NCI-H146 treated with DMSO at 0.1 percent for 48 hours (cell line): ENCODE results near the gene DEAF1.
"Not testable (repeated sequence)": the region's sequence is repeated elsewhere in the genome, so short reads cannot be mapped to it uniquely, and the experiment has no call there.

Experiments
- DNase-seq: peaks from one replicate; lab custom pipeline; 2025; ENCODE audit not compliant: unreplicated experiment; lab: John Stamatoyannopoulos, UW

The DEAF1 gene

GRCh38 chr11:680970-681369 lies 14.1 kb downstream of the DEAF1 start:
- no peak for DNase-seq

DNA sequence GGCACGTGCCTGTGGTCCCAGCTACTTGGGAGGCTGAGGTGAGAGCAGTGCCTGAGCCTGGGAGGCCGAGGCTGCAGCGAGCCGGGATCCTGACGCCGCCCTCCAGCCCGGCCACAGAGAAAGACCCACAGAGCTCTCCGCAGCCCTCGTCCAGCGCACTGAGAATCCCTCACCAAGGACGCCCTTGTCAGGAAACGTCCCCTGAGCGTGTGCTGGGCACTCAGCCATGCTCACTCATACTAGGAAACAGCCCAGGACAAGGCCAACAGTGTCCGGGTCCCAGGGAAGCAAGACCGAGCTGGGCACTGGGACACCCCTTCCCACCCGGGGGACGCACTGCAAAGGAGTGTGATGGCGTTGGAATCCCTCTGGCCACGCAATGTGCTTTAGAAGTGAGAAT lies 14.5 kb downstream of the DEAF1 start:
- no peak for DNase-seq

GRCh38 chr11:679271-680207 lies 15.5 kb downstream of the DEAF1 start:
- DNase-seq: no peak

GRCh38 chr11:678297-678696 lies 16.7 kb downstream of the DEAF1 start:
- no peak for DNase-seq

DNA sequence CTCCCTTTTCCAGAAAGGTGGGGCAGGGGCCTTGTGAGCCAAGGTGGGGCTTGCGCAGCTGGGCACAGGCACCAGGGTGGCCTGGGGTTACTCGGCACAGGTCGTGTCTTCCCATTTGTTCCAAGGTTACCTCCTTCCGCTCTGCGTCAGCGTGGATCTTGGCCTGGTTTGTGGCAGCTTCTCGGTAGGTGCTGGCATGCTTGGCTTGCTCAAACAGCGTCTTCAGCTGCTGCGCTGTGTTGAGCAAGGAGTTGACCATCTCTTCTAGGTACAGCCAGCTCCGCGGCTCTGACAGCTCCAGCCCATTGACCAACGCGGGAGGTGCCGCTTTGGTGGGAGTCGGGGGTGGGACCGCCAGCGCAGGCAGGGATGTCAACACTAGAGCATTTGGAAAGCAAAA lies 20.6 kb downstream of the DEAF1 start:
- no peak for DNase-seq

- DNase-seq: no peak
Measured at GRCh38 chr11:673866-674265, 21.2 kb downstream of the DEAF1 start.

DNA sequence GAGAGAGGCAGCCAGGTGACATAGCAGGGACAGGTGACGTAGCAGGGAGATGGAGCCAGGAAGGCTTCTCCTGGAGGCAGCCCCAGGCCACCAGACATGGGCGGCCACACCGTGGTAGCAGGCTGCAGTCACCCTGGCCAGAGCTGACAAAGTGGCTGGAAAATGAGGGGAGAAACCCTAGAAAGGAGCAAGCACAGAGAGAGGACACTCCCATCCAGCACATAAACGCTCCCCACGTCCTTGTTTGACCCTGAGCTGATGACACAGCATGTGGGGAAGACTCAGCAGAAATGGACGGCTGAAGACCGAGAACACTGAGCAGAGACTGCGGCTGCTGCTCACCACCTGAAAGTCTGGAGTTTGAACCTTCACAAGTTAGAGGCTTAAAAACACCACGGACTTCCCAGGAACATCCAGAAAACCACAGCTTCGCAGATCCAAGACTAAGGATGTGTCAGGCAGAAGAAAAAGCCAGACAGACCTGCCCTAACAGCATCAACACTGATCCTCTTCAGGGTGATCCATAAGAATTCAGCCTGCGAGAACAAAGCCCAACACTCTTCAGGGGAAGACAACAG lies 29.2 kb downstream of the DEAF1 start:
- DNase-seq: no peak

DNA sequence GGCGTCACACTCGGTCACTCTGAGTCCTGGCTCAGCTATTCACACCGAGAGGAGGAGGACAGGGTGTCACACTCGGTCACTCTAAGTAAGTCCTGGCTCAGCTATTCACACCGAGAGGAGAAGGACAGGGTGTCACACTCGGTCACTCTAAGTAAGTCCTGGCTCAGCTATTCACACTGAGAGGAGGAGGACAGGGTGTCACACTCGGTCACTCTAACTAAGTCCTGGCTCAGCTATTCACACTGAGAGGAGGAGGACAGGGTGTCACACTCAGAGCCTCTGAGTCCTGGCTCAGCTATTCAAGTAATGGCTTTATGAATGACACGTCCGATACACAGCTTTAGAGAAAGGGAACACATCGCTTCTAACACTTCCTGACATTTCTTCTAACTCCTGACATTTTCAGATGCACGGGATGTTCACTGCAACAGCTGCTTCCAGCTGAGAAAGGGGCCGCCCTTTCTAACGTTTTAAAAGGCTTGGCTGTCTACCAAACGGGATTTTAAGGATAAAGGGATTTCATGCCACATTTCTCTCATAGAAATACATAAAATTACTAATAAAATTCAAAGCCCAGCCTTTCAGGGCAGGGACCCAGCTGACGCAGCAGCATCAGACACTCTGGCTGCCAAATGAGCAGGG lies 29.8 kb downstream of the DEAF1 start:
- DNase-seq: no peak

GRCh38 chr11:662689-663274 lies 32.2 kb downstream of the DEAF1 start:
- DNase-seq: no peak

DNA sequence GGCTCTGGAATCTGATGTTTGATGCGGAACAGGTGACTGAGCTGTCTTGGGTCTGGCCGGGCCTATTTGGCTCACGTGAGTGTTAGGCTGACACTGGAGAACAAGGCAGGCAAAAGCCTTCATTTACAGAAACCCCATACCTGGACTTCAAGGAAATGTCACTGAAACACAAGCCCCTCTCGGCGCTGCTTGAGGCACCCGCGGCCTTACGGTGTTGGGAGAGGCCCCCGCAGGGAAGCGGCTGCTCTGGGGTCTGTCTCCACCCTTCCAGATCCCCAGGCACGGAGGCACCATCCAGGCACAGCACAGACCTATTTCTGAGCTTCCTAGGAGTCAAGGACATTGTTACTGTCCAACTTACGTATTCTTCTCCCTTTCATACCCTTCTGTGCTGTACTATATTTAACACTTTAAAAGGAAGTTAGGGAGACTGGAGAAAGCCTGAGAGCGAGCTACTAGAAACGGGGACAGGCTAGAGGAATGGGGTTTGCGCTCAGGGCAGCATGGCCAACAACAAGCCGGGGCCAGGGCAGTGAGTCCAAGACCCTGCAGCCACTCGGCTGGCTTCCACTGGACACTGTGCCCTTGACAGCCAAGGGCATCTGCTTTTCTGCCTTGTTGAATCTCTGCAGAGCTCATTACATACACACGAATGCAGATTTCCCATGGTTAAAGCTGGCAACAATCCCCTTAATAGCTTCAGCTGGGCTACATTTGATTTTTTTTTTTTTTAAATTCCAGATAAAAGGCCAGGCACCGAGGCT lies 34.2 kb downstream of the DEAF1 start:
- no peak for DNase-seq

DNA sequence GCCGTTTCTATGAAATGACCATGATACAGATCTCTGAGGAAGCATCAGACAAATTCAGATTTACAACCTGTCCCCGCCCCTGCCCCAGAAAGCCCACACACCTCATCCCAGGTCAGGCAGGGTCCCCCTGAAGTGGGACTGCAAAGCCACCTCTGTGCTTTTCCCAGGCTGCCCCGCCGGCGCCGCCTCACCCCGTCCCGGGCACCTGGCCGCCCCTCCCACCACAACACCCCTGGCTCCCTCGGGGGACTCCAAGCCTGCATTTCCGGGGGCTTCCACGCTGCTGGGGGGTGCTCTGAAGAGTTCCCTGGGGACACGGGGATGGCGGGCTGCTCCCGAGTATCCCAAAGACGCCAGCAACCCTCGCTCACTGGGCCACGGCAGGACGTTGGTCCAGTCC lies 34.7 kb downstream of the DEAF1 start:
- DNase-seq: no peak

DNA sequence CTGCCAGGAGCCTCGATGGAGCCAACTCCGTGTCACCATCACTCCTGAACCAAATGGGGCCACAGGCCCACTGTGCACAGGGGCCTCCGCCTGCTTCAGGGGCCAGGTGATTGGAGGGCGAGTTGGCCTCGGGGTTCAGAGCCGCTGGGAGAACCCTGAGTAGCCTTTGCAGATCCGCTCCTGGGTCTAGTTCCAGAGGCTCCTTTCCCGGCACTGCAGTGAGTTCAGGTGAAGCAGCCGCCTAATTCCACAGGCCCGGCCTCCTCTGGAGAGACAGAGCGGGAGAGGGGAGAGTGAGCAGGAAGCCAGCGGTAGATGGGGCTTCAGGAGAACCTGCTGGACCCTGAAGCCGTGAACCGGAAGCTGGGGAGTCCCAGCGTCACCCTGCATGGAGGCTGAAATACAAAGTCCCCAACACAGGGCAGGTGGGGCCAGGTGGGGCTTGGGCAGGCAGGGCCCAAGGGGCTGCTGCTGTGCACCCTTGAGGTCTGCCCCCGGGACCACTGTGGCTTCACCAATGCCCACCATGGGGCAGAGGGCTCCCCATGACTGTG lies 35.4 kb downstream of the DEAF1 start:
- no peak for DNase-seq

- no peak for DNase-seq
Measured at GRCh38 chr11:657691-658126, 37.3 kb downstream of the DEAF1 start.

- no peak for DNase-seq
Measured at GRCh38 chr11:656866-657265, 38.2 kb downstream of the DEAF1 start.

DNA sequence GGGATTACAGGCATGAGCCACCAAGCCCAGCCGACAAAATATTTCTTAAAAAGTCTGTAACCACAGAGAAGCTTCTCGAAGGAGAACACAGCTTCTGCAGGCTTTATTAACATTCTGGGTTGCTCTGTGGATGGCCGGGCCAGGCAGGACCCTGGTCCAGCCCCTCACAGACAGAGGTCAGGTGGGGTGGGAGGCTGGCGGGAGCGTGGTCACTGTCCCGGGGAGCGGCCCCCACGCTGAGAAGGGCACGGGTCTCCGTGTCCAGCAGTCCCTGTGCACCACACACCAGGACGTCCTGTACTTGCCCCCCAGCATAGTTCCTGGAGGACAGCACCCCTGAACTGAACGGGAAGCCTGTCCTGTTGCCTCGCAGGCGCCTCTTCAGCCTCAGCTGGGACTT lies 38.6 kb downstream of the DEAF1 start:
- DNase-seq: no peak

GRCh38 chr11:655036-655726 lies 39.8 kb downstream of the DEAF1 start:
- DNase-seq: no peak

GRCh38 chr11:654444-654843 lies 40.6 kb downstream of the DEAF1 start:
- DNase-seq: not testable (repeated sequence)

GRCh38 chr11:653837-654236 lies 41.2 kb downstream of the DEAF1 start:
- DNase-seq: no peak

DNA sequence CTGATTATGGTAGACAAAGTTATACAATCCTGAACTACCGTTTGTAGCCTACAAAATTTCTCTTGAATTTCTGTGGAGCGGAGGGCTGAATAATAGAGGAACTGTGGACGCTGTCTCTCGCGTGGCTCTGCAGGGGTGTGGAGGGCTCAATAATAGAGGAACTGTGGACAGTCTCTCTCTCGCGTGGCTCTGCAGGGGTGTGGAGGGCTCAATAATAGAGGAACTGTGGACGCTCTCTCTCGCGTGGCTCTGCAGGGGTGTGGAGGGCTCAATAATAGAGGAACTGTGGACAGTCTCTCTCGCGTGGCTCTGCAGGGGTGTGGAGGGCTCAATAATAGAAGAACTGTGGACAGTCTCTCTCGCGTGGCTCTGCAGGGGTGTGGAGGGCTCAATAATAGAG lies 41.9 kb downstream of the DEAF1 start:
- not testable (repeated sequence) for DNase-seq

DNA sequence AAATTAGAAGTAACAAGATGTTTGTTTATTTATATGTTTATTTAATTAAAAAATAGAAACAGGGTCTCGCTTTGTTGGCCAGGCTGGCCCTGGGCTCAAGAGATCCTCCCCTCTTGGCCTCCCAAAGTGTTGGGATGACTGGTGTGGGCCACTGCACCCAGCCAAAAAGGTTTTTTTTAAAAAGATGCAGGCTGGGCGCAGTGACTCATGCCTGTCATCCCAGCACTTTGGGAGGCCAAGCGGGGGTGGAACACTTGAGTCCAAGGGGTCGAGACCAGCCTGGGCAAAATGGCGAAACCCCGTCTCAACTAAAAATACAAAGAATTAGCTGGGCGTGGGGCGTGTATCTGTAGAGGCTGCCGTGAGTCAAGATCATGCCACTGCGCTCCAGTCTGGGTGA lies 44.5 kb downstream of the DEAF1 start:
- no peak for DNase-seq
